ENCODE data around the gene ODR4. TPM values are rescaled to one million over a fixed set of nuclear protein-coding genes. Genes with fewer than 3 reads are reported as not detected.
"Not testable (repeated sequence)": the region's sequence is repeated elsewhere in the genome, so short reads cannot be mapped to it uniquely, and the experiment has no call there.

ODR4 gene
- total and polyA plus RNA-seq, 5 experiments from 2014 or later, result 6.7 to 24.7 (median 8.3) TPM

- no peak for ATAC-seq
- no peak overlapping the region for H3K4me3 Mint-ChIP-seq
- H3K9me3 Mint-ChIP-seq, result peaks cover 0 to 11% (median 0%) of the 10 kb centered on the region in 9 donors
- H3K4me1 Mint-ChIP-seq, result no peaks in the 10 kb centered on the region
- peaks cover 0 to 19% (median 0%) of the 10 kb centered on the region in 3 donors for H3K36me3 Mint-ChIP-seq
- no peaks in the 10 kb centered on the region for H3K27me3 Mint-ChIP-seq
- H3K27ac Mint-ChIP-seq, result no peak overlapping the region
- DNase-seq, result no peak
- POLR2A ChIA-PET, result no interaction called here
Observed at GRCh38 chr1:186429017-186429416, 53.4 kb downstream of the ODR4 start.

DNA sequence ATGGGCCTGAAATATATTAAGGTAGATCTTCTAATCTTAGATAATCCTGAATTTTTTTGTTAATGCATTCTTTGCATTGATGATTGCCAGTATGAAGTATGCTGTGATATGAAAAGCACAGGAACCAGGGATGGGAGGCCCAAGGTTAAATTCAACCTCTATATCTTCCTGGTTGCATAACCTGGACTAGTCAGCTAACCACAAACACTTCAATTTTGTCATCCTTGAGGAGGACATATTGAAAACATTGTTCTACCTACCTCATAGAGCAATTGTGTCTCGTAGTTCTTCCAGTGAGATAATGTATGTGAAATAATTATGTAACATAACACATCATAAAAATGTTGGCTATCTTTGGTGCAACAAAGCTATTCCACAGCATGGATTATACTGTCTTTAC lies 59.7 kb downstream of the ODR4 start:
- no peaks in the 10 kb centered on the region for H3K27me3 Mint-ChIP-seq
- peaks cover 3 to 13% (median 4%) of the 10 kb centered on the region in 3 donors for H3K36me3 Mint-ChIP-seq
- H3K4me1 Mint-ChIP-seq, result no peaks in the 10 kb centered on the region
- H3K9me3 Mint-ChIP-seq, result no peaks in the 10 kb centered on the region
- DNase-seq (no peak), ATAC-seq (no peak)
- H3K27ac Mint-ChIP-seq, result no peak overlapping the region
- POLR2A ChIA-PET, result no interaction called here
- H3K4me3 Mint-ChIP-seq, result no peak overlapping the region

DNA sequence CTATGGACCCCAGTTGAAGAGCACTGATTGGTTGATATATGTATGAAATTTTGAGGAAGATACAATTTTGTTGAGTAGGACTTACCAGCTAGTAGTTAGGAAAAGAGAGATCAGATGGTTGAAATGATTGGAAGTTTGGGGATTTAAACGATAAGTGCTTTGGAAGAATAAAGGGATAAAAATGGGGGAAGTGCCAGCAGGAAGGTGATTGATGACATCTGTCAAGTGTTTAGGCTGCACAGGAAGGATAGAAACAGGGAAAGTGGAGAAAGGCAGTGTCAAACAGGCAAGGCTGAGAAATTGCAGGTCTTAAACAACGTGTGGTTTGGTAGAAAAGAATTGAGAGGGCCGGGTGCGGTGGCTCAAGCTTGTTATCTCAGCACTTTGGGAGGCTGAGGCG lies 62.9 kb downstream of the ODR4 start:
- Mint-ChIP-seq H3K27me3 (no peaks in the 10 kb centered on the region), H3K36me3 (peaks cover 3 to 12% (median 4%) of the 10 kb centered on the region in 3 donors), H3K9me3 (no peaks in the 10 kb centered on the region), H3K4me3 (no peak overlapping the region), H3K4me1 (peaks cover 0 to 8% (median 2%) of the 10 kb centered on the region in 4 donors), H3K27ac (peak overlapping the region in 1 of 10 donors; percentile 8)
- DNase-seq (no peak), ATAC-seq (no peak)
- POLR2A ChIA-PET, result no interaction called here

GRCh38 chr1:186440584-186440983 lies 64.9 kb downstream of the ODR4 start:
- H3K27ac Mint-ChIP-seq, result no peak overlapping the region
- peaks cover 3 to 12% (median 4%) of the 10 kb centered on the region in 3 donors for H3K36me3 Mint-ChIP-seq
- H3K4me3 Mint-ChIP-seq, result no peak overlapping the region
- DNase-seq (no peak), ATAC-seq (no peak)
- no peaks in the 10 kb centered on the region for H3K9me3 Mint-ChIP-seq
- H3K4me1 Mint-ChIP-seq, result peaks cover 0 to 8% (median 2%) of the 10 kb centered on the region in 4 donors
- no peaks in the 10 kb centered on the region for H3K27me3 Mint-ChIP-seq
- POLR2A ChIA-PET, result no interaction called here

GRCh38 chr1:186442651-186443375 lies 67.2 kb downstream of the ODR4 start:
- H3K4me3 Mint-ChIP-seq, result no peak overlapping the region
- no peaks in the 10 kb centered on the region for H3K27me3 Mint-ChIP-seq
- no peak for ATAC-seq
- POLR2A ChIA-PET, result no interaction called here
- no peak overlapping the region for H3K27ac Mint-ChIP-seq
- peaks cover 0 to 2% (median 0%) of the 10 kb centered on the region in 3 donors for H3K36me3 Mint-ChIP-seq
- H3K4me1 Mint-ChIP-seq, result peaks cover 0 to 8% (median 2%) of the 10 kb centered on the region in 4 donors
- no peaks in the 10 kb centered on the region for H3K9me3 Mint-ChIP-seq
- no peak for DNase-seq

GRCh38 chr1:186443638-186444037 lies 68.0 kb downstream of the ODR4 start:
- no peak overlapping the region for H3K27ac Mint-ChIP-seq

GRCh38 chr1:186446152-186446551 lies 70.5 kb downstream of the ODR4 start:
- ATAC-seq, result no peak
- Mint-ChIP-seq H3K27me3 (no peaks in the 10 kb centered on the region), H3K4me1 (peaks cover 0 to 8% (median 2%) of the 10 kb centered on the region in 4 donors), H3K9me3 (no peaks in the 10 kb centered on the region), H3K27ac (no peak overlapping the region), H3K4me3 (no peak overlapping the region), H3K36me3 (peaks cover 0 to 2% (median 0%) of the 10 kb centered on the region in 3 donors)
- DNase-seq, result no peak
- POLR2A ChIA-PET, result no interaction called here

More at GRCh38 chr1:186443638-186444037, 68.0 kb downstream of the ODR4 start:
- H3K4me3 Mint-ChIP-seq, result no peak overlapping the region
- DNase-seq, result no peak
- ATAC-seq, result no peak
- POLR2A ChIA-PET, result no interaction called here
- H3K36me3 Mint-ChIP-seq, result no peaks in the 10 kb centered on the region
- H3K9me3 Mint-ChIP-seq, result no peaks in the 10 kb centered on the region
- H3K27me3 Mint-ChIP-seq, result no peaks in the 10 kb centered on the region
- H3K4me1 Mint-ChIP-seq, result peaks cover 0 to 8% (median 2%) of the 10 kb centered on the region in 4 donors

GRCh38 chr1:186454981-186455380 lies 79.3 kb downstream of the ODR4 start:
- Mint-ChIP-seq H3K27ac (no peak overlapping the region), H3K27me3 (no peaks in the 10 kb centered on the region), H3K36me3 (peaks cover 0 to 12% (median 0%) of the 10 kb centered on the region in 3 donors), H3K4me3 (no peak overlapping the region), H3K4me1 (peaks cover 0 to 6% (median 0%) of the 10 kb centered on the region in 4 donors), H3K9me3 (no peaks in the 10 kb centered on the region)
- ATAC-seq (no peak), DNase-seq (no peak)
- POLR2A ChIA-PET, result no interaction called here

DNA sequence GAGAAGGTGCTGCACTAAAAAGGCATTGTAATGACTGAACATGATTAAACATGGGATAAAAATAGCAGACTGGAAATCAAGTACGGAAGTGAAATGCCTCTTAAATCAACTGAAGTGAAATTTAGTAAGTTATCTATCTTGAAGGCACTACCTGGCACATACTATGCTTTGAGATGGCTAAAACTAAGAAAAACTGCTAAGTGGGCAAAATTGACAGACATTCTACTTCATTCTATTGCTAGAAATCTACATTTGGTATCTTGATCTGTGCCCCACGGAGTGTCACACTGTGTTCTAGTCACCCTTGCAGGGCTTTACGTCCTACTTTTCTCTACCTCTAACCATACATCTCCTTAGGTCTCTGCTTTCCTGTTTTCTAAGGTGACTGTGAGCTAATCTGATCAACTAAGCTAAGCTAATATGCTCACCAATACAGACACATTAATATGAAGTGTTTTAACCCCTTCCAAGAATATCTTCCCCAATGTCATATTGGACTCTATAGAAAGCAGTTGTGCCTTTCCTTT lies 81.2 kb downstream of the ODR4 start:
- no peak overlapping the region for H3K27ac Mint-ChIP-seq
- peaks cover 0 to 6% (median 0%) of the 10 kb centered on the region in 4 donors for H3K4me1 Mint-ChIP-seq
- peaks cover 0 to 8% (median 0%) of the 10 kb centered on the region in 3 donors for H3K36me3 Mint-ChIP-seq
- ATAC-seq, result no peak
- POLR2A ChIA-PET, result no interaction called here
- H3K9me3 Mint-ChIP-seq, result no peaks in the 10 kb centered on the region
- no peaks in the 10 kb centered on the region for H3K27me3 Mint-ChIP-seq
- H3K4me3 Mint-ChIP-seq, result no peak overlapping the region
- DNase-seq, result no peak

GRCh38 chr1:186459161-186459560 lies 83.5 kb downstream of the ODR4 start:
- H3K4me1 Mint-ChIP-seq, H3K9me3 Mint-ChIP-seq, H3K4me3 Mint-ChIP-seq, POLR2A ChIA-PET, H3K27me3 Mint-ChIP-seq, H3K27ac Mint-ChIP-seq, DNase-seq, ATAC-seq, H3K36me3 Mint-ChIP-seq: not testable (repeated sequence)

DNA sequence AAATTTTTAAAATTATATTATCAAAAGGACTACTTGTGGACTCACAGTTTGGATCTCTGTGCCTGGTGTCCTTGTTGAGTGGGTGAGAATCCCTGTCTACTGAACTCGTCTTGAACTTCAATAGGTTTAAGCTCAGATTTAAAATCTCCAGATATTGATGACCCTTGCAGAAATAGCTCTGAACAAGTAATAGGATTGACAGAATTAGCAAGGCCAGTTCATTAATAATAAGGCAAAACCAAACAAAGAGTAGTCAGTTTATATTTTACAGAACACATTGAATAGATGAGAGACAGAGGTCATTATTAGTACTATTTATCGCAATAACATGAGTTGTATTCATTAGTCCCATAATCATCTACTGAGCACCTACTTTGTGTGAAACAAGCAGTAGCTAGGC lies 85.4 kb downstream of the ODR4 start, which contains the start of gene PDC:
Gene PDC (minus strand): TSS at position 101 of the 400 bp plus-strand sequence. CDS start 11,655 bp downstream, outside the sequence.
- H3K4me1 Mint-ChIP-seq, result peaks cover 0 to 5% (median 0%) of the 10 kb centered on the region in 4 donors
- no peak within 1 kb of the TSS for H3K27ac Mint-ChIP-seq
- DNase-seq (no peak), ATAC-seq (no peak)
- peaks cover 0 to 2% (median 0%) of the 10 kb centered on the region in 9 donors for H3K9me3 Mint-ChIP-seq
- peaks cover 0 to 2% (median 0%) of the 10 kb centered on the region in 3 donors for H3K36me3 Mint-ChIP-seq
- peaks cover 0 to 3% (median 1%) of the 10 kb centered on the region in 5 donors for H3K27me3 Mint-ChIP-seq
- H3K4me3 Mint-ChIP-seq, result no peak within 1 kb of the TSS
- POLR2A ChIA-PET, result no interaction called here

DNA sequence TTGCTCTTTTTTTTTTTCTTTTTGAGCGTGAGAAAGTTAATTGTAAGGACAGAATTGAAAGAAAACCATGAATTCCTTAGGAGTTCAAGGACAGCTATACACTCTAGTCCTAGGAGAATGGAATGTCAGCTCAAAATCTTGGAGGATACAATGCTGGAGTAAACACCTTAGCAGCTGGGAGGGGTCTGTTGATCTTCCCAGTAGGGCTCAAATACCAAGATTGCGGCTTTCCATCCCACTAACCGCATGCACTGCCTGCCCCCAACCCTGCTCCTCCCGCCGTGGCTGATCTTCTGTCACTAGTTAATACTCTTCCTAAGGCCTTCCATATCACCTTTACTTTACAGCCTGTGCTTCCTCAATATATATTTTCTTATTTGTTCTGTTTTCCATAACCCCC lies 87.9 kb downstream of the ODR4 start:
- ATAC-seq (no peak), DNase-seq (no peak)
- H3K36me3 Mint-ChIP-seq, result peaks cover 0 to 5% (median 0%) of the 10 kb centered on the region in 3 donors
- H3K9me3 Mint-ChIP-seq, result peaks cover 0 to 3% (median 0%) of the 10 kb centered on the region in 9 donors
- H3K4me3 Mint-ChIP-seq, result no peak overlapping the region
- H3K4me1 Mint-ChIP-seq, result no peaks in the 10 kb centered on the region
- POLR2A ChIA-PET, result no interaction called here
- no peak overlapping the region for H3K27ac Mint-ChIP-seq
- H3K27me3 Mint-ChIP-seq, result peaks cover 6 to 14% (median 9%) of the 10 kb centered on the region in 5 donors

- no peaks in the 10 kb centered on the region for H3K4me1 Mint-ChIP-seq
- H3K27me3 Mint-ChIP-seq, result peaks cover 6 to 14% (median 9%) of the 10 kb centered on the region in 5 donors
- DNase-seq (no peak), ATAC-seq (no peak)
- H3K9me3 Mint-ChIP-seq, result peaks cover 0 to 3% (median 0%) of the 10 kb centered on the region in 9 donors
- H3K27ac Mint-ChIP-seq, result no peak overlapping the region
- H3K4me3 Mint-ChIP-seq, result no peak overlapping the region
- peaks cover 0 to 5% (median 0%) of the 10 kb centered on the region in 3 donors for H3K36me3 Mint-ChIP-seq
- POLR2A ChIA-PET, result no interaction called here
Observed at GRCh38 chr1:186463926-186464325, 88.3 kb downstream of the ODR4 start.
